Measurements from ENCODE around the gene CXCR3. TPM values are rescaled to one million over a fixed set of nuclear protein-coding genes. Genes with fewer than 3 reads are reported as not detected.

The CXCR3 gene
- total and polyA plus RNA-seq, 2 of the 13 experiments (the other 11 are each of a cell fraction or from before 2014, with no cell fraction given): 0.18 TPM; not detected in 1

DNA sequence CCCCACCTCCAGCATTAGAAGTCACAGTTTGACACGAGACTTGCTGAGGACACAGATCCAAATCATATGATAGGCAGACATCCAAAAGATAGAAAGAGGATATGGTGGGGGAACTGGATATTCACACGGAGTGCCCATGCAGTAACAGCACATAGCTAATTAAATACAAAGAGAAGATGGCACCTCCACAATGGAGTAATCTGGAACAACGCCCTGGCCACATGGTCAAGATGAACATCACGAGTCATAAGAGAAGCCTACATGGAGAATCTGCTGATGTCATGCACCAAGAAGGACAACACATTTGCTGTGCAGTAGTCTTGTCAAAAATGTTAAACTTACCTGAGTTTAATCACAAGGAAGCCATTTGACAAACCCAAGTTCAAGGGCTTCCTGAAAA lies 39.0 kb upstream of the CXCR3 start:
- no peak for FAIRE-seq
- no TSS peak for BruUV-seq (replicated peaks)
- H3K9me3 ChIP-seq (ENCODE audit: low read length): no peaks in the 10 kb centered on the region
- H3K79me2 ChIP-seq (ENCODE audit: insufficient read depth, low read length): no peaks in the 10 kb centered on the region
- no peak overlapping the region for H3K4me3 ChIP-seq (replicated peaks in 1 of 3; ENCODE audit: insufficient read depth in 1 of 3, low read depth in 2 of 3, low read length in 3 of 3)
- H3K4me2 ChIP-seq (ENCODE audit: low read depth, low read length): no peak overlapping the region
- no peak for ATAC-seq
- peaks cover 0 to 3% of the 10 kb centered on the region in 2 experiments; a peak in 1 of 5 replicates for H3K27me3 ChIP-seq (ENCODE audit: control insufficient read depth in 1 of 2, insufficient read depth in 2 of 2, low read length in 2 of 2)
- no peaks in the 10 kb centered on the region for H3K4me1 ChIP-seq (ENCODE audit: insufficient read depth, low read length)
- H3K9ac ChIP-seq (ENCODE audit: insufficient read depth, low read depth, low read length): no peak overlapping the region
- H3K36me3 ChIP-seq (replicated peaks in 1 of 2; ENCODE audit: control insufficient read depth in 1 of 2, insufficient read depth in 2 of 2, low read length in 2 of 2): no peaks in the 10 kb centered on the region
- CTCF ChIA-PET (ENCODE audit: low intra/inter-chr PET ratio, low total read pairs): no interaction called here
- 52% methylated on average over 3 of the region's 4 CpGs for WGBS (ENCODE audit: low lambda C conversion rate)
- DNase-seq (ENCODE audit: low spot score): no peak
- in situ Hi-C loops (cut with HindIII; ENCODE audit: extremely low pct_ligation_motif_present, low pct_unique_long_range_greater_than_20kb) (no loop called here), intact Hi-C loops (cut with micrococcal nuclease; ENCODE audit: unreplicated experiment) (no loop called here)
- no peak overlapping the region for H3K27ac ChIP-seq (ENCODE audit: extremely low read length, insufficient read depth, low read length)
- no peaks in the 10 kb centered on the region for H4K20me1 ChIP-seq (ENCODE audit: insufficient read depth, low read length)
- no peak overlapping the region for H2AFZ ChIP-seq (ENCODE audit: low read length)
- no peak for TF ChIP-seq ZNF773 (CRISPR knock-in tag; IDR thresholded peaks at IDR 0.05; ENCODE audit: borderline replicate concordance)
- TF ChIP-seq ZNF780A (CRISPR knock-in tag; IDR thresholded peaks at IDR 0.05): no peak
- POLR2A ChIA-PET: no interaction called here

DNA sequence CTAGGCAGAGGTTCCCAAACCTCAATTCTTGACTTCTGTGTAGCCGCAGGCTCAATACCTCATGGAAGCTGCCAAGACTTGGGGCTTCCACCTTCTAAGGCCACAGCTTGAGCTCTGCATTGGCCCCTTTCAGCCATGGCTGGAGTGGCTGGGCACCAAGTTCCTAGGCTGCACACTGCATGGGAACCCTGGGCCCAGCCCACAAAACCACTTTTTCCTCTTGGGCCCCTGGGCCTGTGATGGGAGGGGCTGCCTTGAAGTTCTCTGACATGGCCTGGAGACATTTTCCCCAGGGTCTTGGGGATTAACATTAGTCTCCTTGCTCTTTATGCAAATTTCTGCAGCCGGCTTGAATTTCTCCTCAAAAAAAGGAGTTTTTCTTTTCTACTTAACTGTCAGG lies 35.0 kb upstream of the CXCR3 start:
- 94% methylated on average over 1 of the region's 2 CpGs for WGBS (ENCODE audit: low lambda C conversion rate)
- ATAC-seq (no peak), DNase-seq (ENCODE audit: low spot score) (no peak), FAIRE-seq (no peak)
- BruUV-seq (replicated peaks): no TSS peak
- in situ Hi-C loops (cut with HindIII; ENCODE audit: extremely low pct_ligation_motif_present, low pct_unique_long_range_greater_than_20kb): no loop called here
- Histone ChIP-seq H2AFZ (ENCODE audit: low read length) (no peak overlapping the region), H3K27me3 (ENCODE audit: control insufficient read depth in 1 of 2, insufficient read depth in 2 of 2, low read length in 2 of 2) (0 out of 5 replicates have a peak, but pooled peaks cover 0 to 3% of the 10 kb centered on the region in 2 experiments), H3K4me2 (ENCODE audit: low read depth, low read length) (no peak overlapping the region), H3K9ac (ENCODE audit: insufficient read depth, low read depth, low read length) (no peak overlapping the region), H3K4me3 (replicated peaks in 1 of 3; ENCODE audit: insufficient read depth in 1 of 3, low read depth in 2 of 3, low read length in 3 of 3) (no peak overlapping the region), H3K27ac (ENCODE audit: extremely low read length, insufficient read depth, low read length) (no peak overlapping the region), H3K79me2 (ENCODE audit: insufficient read depth, low read length) (no peaks in the 10 kb centered on the region), H3K36me3 (replicated peaks in 1 of 2; ENCODE audit: control insufficient read depth in 1 of 2, insufficient read depth in 2 of 2, low read length in 2 of 2) (no peaks in the 10 kb centered on the region), H4K20me1 (ENCODE audit: insufficient read depth, low read length) (no peaks in the 10 kb centered on the region), H3K9me3 (ENCODE audit: low read length) (no peaks in the 10 kb centered on the region), H3K4me1 (ENCODE audit: insufficient read depth, low read length) (no peaks in the 10 kb centered on the region)
- CTCF ChIA-PET (ENCODE audit: low intra/inter-chr PET ratio, low total read pairs): interaction anchor here (1.0 to 1.7 kb wide), 2 partner anchors 36 to 90 kb away, joined by 3 to 6 read pairs; no protein-coding TSS in a partner anchor
- intact Hi-C loops (cut with micrococcal nuclease; ENCODE audit: unreplicated experiment): loop anchor here (5.0 kb wide), 1 partner anchor 81 kb away; no protein-coding TSS in a partner anchor
- POLR2A ChIA-PET: no interaction called here
- TF ChIP-seq ZSCAN12 (CRISPR knock-in tag; IDR thresholded peaks at IDR 0.05) (no peak), SKI (IDR thresholded peaks at IDR 0.05; ENCODE audit: partially characterized antibody) (no peak), ZSCAN30 (CRISPR knock-in tag; IDR thresholded peaks at IDR 0.05) (no peak), PHF8 (CRISPR knock-in tag; IDR thresholded peaks at IDR 0.05) (no peak), LCORL (IDR thresholded peaks at IDR 0.05) (no peak), LCORL (CRISPR knock-in tag; IDR thresholded peaks at IDR 0.05) (no peak), NONO (IDR thresholded peaks at IDR 0.05) (no peak), NONO (CRISPR knock-in tag; conservative IDR thresholded peaks at IDR 0.05) (no peak), ZNF564 (CRISPR knock-in tag; IDR thresholded peaks at IDR 0.05) (no peak), ATF7-NPFF (CRISPR knock-in tag; IDR thresholded peaks at IDR 0.05; ENCODE audit: low read depth) (no peak), ATAD3A (CRISPR knock-in tag; IDR thresholded peaks at IDR 0.05) (no peak)
- TF ChIP-seq, protein P1, sequence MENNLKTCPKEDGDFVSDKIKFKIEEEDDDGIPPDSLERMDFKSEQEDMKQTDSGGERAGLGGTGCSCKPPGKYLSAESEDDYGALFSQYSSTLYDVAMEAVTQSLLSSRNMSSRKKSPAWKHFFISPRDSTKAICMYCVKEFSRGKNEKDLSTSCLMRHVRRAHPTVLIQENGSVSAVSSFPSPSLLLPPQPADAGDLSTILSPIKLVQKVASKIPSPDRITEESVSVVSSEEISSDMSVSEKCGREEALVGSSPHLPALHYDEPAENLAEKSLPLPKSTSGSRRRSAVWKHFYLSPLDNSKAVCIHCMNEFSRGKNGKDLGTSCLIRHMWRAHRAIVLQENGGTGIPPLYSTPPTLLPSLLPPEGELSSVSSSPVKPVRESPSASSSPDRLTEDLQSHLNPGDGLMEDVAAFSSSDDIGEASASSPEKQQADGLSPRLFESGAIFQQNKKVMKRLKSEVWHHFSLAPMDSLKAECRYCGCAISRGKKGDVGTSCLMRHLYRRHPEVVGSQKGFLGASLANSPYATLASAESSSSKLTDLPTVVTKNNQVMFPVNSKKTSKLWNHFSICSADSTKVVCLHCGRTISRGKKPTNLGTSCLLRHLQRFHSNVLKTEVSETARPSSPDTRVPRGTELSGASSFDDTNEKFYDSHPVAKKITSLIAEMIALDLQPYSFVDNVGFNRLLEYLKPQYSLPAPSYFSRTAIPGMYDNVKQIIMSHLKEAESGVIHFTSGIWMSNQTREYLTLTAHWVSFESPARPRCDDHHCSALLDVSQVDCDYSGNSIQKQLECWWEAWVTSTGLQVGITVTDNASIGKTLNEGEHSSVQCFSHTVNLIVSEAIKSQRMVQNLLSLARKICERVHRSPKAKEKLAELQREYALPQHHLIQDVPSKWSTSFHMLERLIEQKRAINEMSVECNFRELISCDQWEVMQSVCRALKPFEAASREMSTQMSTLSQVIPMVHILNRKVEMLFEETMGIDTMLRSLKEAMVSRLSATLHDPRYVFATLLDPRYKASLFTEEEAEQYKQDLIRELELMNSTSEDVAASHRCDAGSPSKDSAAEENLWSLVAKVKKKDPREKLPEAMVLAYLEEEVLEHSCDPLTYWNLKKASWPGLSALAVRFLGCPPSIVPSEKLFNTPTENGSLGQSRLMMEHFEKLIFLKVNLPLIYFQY (CRISPR knock-in tag; IDR thresholded peaks at IDR 0.05; ENCODE audit: borderline replicate concordance): no peak
- TF ChIP-seq, protein P2, sequence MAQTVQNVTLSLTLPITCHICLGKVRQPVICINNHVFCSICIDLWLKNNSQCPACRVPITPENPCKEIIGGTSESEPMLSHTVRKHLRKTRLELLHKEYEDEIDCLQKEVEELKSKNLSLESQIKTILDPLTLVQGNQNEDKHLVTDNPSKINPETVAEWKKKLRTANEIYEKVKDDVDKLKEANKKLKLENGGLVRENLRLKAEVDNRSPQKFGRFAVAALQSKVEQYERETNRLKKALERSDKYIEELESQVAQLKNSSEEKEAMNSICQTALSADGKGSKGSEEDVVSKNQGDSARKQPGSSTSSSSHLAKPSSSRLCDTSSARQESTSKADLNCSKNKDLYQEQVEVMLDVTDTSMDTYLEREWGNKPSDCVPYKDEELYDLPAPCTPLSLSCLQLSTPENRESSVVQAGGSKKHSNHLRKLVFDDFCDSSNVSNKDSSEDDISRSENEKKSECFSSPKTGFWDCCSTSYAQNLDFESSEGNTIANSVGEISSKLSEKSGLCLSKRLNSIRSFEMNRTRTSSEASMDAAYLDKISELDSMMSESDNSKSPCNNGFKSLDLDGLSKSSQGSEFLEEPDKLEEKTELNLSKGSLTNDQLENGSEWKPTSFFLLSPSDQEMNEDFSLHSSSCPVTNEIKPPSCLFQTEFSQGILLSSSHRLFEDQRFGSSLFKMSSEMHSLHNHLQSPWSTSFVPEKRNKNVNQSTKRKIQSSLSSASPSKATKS (CRISPR knock-in tag; IDR thresholded peaks at IDR 0.05): no peak

Data from HepG2 (cell line).